HFF-Myc (cell line): ENCODE results near the gene CHD1.

Experiments
- DNase-seq: peaks from one replicate; pipeline ENCODE4 v3.0.0-alpha.2; 2011; ENCODE audit warnings: low read depth; ENCODE audit errors: extremely low read depth
- H3K4me3 ChIP-seq: replicated peaks from 2 replicates; pipeline ENCODE4 v1.5.1; 2011; ENCODE audit warnings: low read depth, mild to moderate bottlenecking, control low read depth, low read length
- CTCF ChIP-seq: IDR thresholded peaks from 2 replicates; pipeline ENCODE4 v1.5.1; 2012; ENCODE audit warnings: mild to moderate bottlenecking, low read depth, low read length, control low read depth; ENCODE audit errors: missing control alignments

The CHD1 gene

GRCh38 chr5:98954392-98955028, 25.7 kb upstream of the CHD1 start:
- no peak for TF ChIP-seq CTCF
- DNase-seq = no peak
- no peak overlapping the region for H3K4me3 ChIP-seq

- TF ChIP-seq CTCF = no peak
- no peak overlapping the region for H3K4me3 ChIP-seq
- no peak for DNase-seq
Observed at GRCh38 chr5:98942847-98943246, 14.0 kb upstream of the CHD1 start.

- H3K4me3 ChIP-seq = no peak overlapping the region
- no peak for DNase-seq
- no peak for TF ChIP-seq CTCF
Observed at GRCh38 chr5:98941131-98941883, 12.5 kb upstream of the CHD1 start.

- no peak for TF ChIP-seq CTCF
- no peak for DNase-seq
- no peak overlapping the region for H3K4me3 ChIP-seq
Observed at GRCh38 chr5:98940581-98940980, 11.8 kb upstream of the CHD1 start.

GRCh38 chr5:98938464-98938863, 9.7 kb upstream of the CHD1 start:
- H3K4me3 ChIP-seq = no peak overlapping the region
- TF ChIP-seq CTCF = no peak
- DNase-seq = no peak

GRCh38 chr5:98936948-98937715, 8.3 kb upstream of the CHD1 start:
- no peak overlapping the region for H3K4me3 ChIP-seq
- no peak for DNase-seq
- no peak for TF ChIP-seq CTCF
